Measurements from ENCODE around the gene OSER1.
A peak's percentile ranks its signal among the peaks of the same experiment; 100 is the strongest.

Gene OSER1

GRCh38 chr20:44208165-44208564 lies 2.4 kb downstream of the OSER1 start:
- H3K4me3 ChIP-seq (ENCODE audit: low read length): peak overlapping the region; percentile 92
- DNase-seq (ENCODE audit: low read depth): no peak
- no peak for TF ChIP-seq CTCF (conservative IDR thresholded peaks at IDR 0.05; ENCODE audit: low read depth, low read length)

DNA sequence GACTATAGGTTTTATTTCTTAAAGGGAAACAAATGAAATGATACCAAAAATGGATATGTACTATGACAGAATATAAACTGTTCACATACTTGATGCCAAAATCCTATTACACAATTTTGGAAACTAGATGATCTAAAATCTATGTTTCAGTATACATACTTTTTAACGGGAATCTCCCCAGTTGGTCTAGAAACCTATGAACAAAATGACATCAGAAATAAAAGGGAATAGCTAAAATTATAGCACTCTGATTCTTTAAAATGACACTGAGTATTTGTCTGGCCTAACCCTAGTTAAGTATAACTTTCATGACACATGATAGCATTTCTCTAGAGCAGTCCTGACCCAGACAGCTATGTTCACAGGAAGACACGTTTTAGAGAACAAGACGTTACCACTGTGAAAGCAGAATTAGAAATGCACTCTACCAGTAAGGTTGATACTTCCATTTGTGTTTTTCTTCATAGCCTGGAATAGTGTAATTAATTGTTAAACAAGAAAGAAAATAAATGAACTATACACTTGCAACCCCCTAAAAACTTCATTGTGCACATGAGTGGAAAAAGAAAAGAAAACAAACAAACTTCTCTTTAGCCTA lies 3.3 kb downstream of the OSER1 start:
- no peak for TF ChIP-seq CTCF (conservative IDR thresholded peaks at IDR 0.05; ENCODE audit: low read depth, low read length)
- DNase-seq (ENCODE audit: low read depth): no peak
- no peak overlapping the region for H3K4me3 ChIP-seq (ENCODE audit: low read length)

DNA sequence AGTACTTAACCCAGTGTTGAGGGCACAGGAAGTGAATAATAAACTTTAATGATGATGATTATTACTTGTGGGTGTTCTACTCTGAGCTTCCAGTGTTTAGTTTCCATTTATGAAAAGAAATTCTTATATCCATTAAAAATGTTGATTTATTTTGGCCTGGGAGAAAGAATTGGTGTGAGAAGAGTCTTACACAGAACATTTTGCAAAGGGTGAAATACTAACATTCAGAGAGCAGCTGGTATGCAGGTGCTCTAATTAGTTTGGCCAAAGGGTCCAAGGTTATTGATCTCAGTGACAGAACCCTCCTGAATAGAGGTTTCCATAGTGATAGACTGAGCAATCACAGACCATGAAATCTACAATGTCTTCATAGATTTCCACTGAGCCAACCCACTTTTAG lies 4.4 kb downstream of the OSER1 start:
- no peak overlapping the region for H3K4me3 ChIP-seq (ENCODE audit: low read length)
- TF ChIP-seq CTCF (conservative IDR thresholded peaks at IDR 0.05; ENCODE audit: low read depth, low read length): no peak
- DNase-seq (ENCODE audit: low read depth): no peak

DNA sequence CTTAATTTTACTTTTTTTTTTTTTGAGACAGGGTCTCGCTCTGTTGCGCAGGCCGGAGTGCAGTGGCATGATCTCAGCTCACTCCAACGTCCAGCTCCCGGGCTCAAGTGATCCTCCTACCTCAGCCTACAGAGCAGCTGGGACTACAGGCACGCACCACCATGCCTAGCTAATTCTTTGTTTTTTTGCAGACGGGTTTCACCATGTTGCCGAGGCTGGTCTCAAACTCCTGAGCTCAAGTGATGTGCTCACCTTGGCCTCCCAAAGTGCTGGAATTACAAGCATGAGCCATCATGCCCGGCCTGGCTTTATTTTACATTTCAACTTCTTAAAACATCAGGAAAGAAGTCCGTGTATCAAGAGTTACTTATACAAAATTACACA lies 5.7 kb downstream of the OSER1 start:
- no peak for TF ChIP-seq CTCF (conservative IDR thresholded peaks at IDR 0.05; ENCODE audit: low read depth, low read length)
- H3K4me3 ChIP-seq (ENCODE audit: low read length): no peak overlapping the region
- DNase-seq (ENCODE audit: low read depth): no peak

DNA sequence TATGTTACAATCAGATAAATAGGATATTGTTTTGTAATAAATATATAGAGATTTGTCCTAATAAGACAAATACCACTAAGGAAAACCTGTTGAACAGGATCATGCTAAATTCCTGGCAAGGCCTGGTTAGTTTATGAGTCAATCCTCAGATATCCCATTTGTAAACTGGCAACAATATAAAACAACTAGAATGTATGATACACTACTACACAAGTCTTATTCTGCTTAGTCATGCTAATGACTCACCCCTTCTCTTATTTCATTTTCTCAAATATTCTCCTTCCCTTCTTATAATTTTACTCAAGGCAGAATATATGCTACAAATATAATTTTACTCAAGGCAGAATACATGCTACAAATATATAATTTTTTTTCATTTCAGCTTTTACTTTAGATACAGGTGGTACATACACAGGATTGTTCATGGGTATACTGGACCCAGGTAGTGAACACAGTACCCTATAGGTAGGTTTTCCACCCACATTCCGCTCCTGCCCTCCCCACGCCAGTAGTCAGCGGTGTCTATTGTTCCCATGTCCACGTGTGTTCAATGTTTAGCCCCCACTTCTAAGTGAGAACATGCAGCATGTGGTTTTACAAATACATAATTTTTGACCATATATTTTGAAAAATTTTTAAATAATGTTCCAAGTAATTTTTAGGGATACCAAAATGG lies 6.3 kb downstream of the OSER1 start:
- no peak for TF ChIP-seq CTCF (conservative IDR thresholded peaks at IDR 0.05; ENCODE audit: low read depth, low read length)
- no peak overlapping the region for H3K4me3 ChIP-seq (ENCODE audit: low read length)
- DNase-seq (ENCODE audit: low read depth): peak; percentile 85

DNA sequence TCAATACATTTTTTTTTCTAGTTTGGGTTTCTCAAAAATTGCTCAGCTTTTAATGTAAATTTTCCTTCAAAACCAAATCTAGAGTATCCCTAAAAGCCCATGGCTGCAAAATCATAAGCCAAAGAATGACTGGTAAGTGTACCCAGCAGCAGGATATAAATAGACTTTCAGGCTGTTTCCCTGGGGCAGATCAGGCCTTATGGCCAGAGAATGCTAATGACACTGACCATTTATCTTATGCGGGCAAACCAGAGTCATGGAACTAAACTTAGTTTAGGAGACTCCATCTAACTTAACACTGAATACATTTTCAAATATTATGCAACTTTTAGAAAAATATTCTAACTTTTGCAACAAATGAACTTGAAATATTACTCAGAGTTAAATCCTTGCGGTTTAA lies 7.4 kb downstream of the OSER1 start:
- DNase-seq (ENCODE audit: low read depth): no peak
- H3K4me3 ChIP-seq (ENCODE audit: low read length): no peak overlapping the region
- TF ChIP-seq CTCF (conservative IDR thresholded peaks at IDR 0.05; ENCODE audit: low read depth, low read length): no peak

DNA sequence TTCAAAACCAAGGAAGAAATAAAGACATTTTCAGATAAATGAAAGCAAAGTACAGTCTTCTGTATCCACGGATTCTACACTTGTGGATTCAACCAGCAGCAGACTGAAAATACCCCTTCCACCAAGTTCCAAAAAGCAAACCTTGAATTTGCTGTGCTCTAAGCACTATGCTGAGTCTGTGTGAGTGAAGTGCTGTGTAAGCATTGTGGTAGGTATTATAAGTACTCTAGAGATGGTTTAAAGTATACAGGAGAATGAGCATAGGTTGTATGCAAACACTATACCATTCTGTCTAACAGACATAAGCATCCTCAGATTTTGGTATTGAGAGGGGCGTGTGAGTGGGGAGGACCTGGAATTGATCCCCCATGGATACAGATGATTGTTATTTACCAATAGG lies 9.6 kb downstream of the OSER1 start:
- TF ChIP-seq CTCF (conservative IDR thresholded peaks at IDR 0.05; ENCODE audit: low read depth, low read length): no peak
- no peak overlapping the region for H3K4me3 ChIP-seq (ENCODE audit: low read length)

More for the DNA sequence above, 9.6 kb downstream of the OSER1 start:
- no peak for DNase-seq (ENCODE audit: low read depth)
